ENCODE results near the gene CASKIN1. TPM values are rescaled to one million over a fixed set of nuclear protein-coding genes. Genes with fewer than 3 reads are reported as not detected.

Gene CASKIN1
- total and polyA plus RNA-seq, 10 of the 15 experiments (the other 5 are each of a cell fraction or from before 2014, with no cell fraction given) = 0.03 to 0.33 (median 0.11) TPM; not detected in 5

- intact Hi-C loops (cut with micrococcal nuclease; ENCODE audit: unreplicated experiment) (no loop called here), in situ Hi-C loops (cut with MboI) (no loop called here)
- over 99% methylated on average over 21 of the region's 28 CpGs for WGBS (ENCODE audit: insufficient coverage, insufficient replicate concordance, low lambda C conversion rate, missing lambda C conversion rate)
- ChIA-PET SMC1A (ENCODE audit: uncharacterized antibody, unreplicated experiment) (no interaction called here), CTCF (no interaction called here), POLR2A (no interaction called here), RAD21 (ENCODE audit: unreplicated experiment) (no interaction called here)
- FAIRE-seq = no peak
- no peak overlapping the region for H3K4me3 ChIP-seq
- H3K27ac ChIP-seq (ENCODE audit: control insufficient read depth, insufficient read depth) = no peak overlapping the region
- H4K20me1 ChIP-seq (ENCODE audit: control insufficient read depth, insufficient read depth) = no peaks in the 10 kb centered on the region
- H3K9ac ChIP-seq (ENCODE audit: control insufficient read depth, insufficient read depth, low read length) = no peak overlapping the region
- H2AFZ ChIP-seq (ENCODE audit: control insufficient read depth, low read depth, low read length) = no peak overlapping the region
- no TSS peak for BruUV-seq (replicated peaks)
- no peak for DNase-seq (ENCODE audit: low read depth, low spot score)
- no peaks in the 10 kb centered on the region for H3K27me3 ChIP-seq (replicated peaks in 1 of 2; ENCODE audit: control insufficient read depth in 2 of 2, insufficient read depth in 2 of 2, low read length in 1 of 2)
- no peak overlapping the region for H3K4me2 ChIP-seq (ENCODE audit: control insufficient read depth, insufficient read depth)
- peaks cover 9 to 19% of the 10 kb centered on the region in 2 experiments; a peak in 3 of 4 replicates for H3K36me3 ChIP-seq (ENCODE audit: control insufficient read depth in 2 of 2, insufficient read depth in 2 of 2, low read length in 1 of 2)
- no peaks in the 10 kb centered on the region for H3K79me2 ChIP-seq (ENCODE audit: control insufficient read depth, insufficient read depth, low read length)
- no peaks in the 10 kb centered on the region for H3K4me1 ChIP-seq (ENCODE audit: control insufficient read depth, insufficient read depth, low read length)
- no peaks in the 10 kb centered on the region for H3K9me3 ChIP-seq (replicated peaks; ENCODE audit: control insufficient read depth, insufficient read depth, low read length)
- ATAC-seq = no peak
- TF ChIP-seq RCOR1 (conservative IDR thresholded peaks at IDR 0.05; ENCODE audit: low read depth, low read length) (no peak), HCFC1 (IDR thresholded peaks at IDR 0.05; ENCODE audit: low read length) (no peak), RFX5 (IDR thresholded peaks at IDR 0.05; ENCODE audit: low read depth, low read length) (no peak), FOXM1 (IDR thresholded peaks at IDR 0.05; ENCODE audit: low read depth, low read length) (no peak), ESRRA (IDR thresholded peaks at IDR 0.05; ENCODE audit: low read length) (no peak), ZBTB11 (CRISPR knock-in tag; IDR thresholded peaks at IDR 0.05) (no peak), NR2F1 (conservative IDR thresholded peaks at IDR 0.05) (no peak), ATF3 (IDR thresholded peaks at IDR 0.05; ENCODE audit: borderline replicate concordance, extremely low read depth, low read depth, low read length) (no peak), TAF1 (IDR thresholded peaks at IDR 0.05; ENCODE audit: borderline replicate concordance, low read depth, low read length) (no peak), NRF1 (conservative IDR thresholded peaks at IDR 0.05; ENCODE audit: low read depth, low read length) (no peak), GATAD2B (conservative IDR thresholded peaks at IDR 0.05; ENCODE audit: low read depth) (no peak), CEBPZ (IDR thresholded peaks at IDR 0.05; ENCODE audit: low read depth, low read length) (no peak)
- TF ChIP-seq, protein P1, sequence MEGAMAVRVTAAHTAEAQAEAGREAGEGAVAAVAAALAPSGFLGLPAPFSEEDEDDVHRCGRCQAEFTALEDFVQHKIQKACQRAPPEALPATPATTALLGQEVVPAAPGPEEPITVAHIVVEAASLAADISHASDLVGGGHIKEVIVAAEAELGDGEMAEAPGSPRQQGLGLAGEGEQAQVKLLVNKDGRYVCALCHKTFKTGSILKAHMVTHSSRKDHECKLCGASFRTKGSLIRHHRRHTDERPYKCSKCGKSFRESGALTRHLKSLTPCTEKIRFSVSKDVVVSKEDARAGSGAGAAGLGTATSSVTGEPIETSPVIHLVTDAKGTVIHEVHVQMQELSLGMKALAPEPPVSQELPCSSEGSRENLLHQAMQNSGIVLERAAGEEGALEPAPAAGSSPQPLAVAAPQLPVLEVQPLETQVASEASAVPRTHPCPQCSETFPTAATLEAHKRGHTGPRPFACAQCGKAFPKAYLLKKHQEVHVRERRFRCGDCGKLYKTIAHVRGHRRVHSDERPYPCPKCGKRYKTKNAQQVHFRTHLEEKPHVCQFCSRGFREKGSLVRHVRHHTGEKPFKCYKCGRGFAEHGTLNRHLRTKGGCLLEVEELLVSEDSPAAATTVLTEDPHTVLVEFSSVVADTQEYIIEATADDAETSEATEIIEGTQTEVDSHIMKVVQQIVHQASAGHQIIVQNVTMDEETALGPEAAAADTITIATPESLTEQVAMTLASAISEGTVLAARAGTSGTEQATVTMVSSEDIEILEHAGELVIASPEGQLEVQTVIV (IDR thresholded peaks at IDR 0.05; ENCODE audit: borderline replicate concordance, partially characterized antibody) = no peak
- TF ChIP-seq, protein P2, sequence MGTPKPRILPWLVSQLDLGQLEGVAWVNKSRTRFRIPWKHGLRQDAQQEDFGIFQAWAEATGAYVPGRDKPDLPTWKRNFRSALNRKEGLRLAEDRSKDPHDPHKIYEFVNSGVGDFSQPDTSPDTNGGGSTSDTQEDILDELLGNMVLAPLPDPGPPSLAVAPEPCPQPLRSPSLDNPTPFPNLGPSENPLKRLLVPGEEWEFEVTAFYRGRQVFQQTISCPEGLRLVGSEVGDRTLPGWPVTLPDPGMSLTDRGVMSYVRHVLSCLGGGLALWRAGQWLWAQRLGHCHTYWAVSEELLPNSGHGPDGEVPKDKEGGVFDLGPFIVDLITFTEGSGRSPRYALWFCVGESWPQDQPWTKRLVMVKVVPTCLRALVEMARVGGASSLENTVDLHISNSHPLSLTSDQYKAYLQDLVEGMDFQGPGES (IDR thresholded peaks at IDR 0.05) = no peak
Measured at GRCh38 chr16:2171601-2172178, 24.7 kb downstream of the CASKIN1 start.
